HEK293 (cell line): ENCODE measurements around the gene CNPY2.
"Not testable (repeated sequence)": the region's sequence is repeated elsewhere in the genome, so short reads cannot be mapped to it uniquely, and the experiment has no call there.

ENCODE experiments used
- KLF7 ChIP-seq: fragments of 450-650 bp; formaldehyde crosslinking; IDR thresholded peaks from 2 replicates; pipeline ENCODE4 v1.5.1; 2016; ENCODE audit warnings: missing biosample characterization, missing genetic modification characterization, borderline replicate concordance
- ZNF501 ChIP-seq: fragments of 450-650 bp; formaldehyde crosslinking; IDR thresholded peaks from 2 replicates; pipeline ENCODE4 v1.5.1; 2016; ENCODE audit warnings: missing biosample characterization, missing genetic modification characterization
- TF ChIP-seq, protein P1 (sequence below): fragments of 450-650 bp; formaldehyde crosslinking; IDR thresholded peaks from 2 replicates; pipeline ENCODE4 v1.5.1; 2016; ENCODE audit warnings: missing biosample characterization, missing genetic modification characterization
- TF ChIP-seq, protein P2 (sequence below): fragments of 450-650 bp; formaldehyde crosslinking; IDR thresholded peaks from 2 replicates; pipeline ENCODE4 v1.5.1; 2016; ENCODE audit warnings: missing biosample characterization, missing genetic modification characterization, low read depth

DNA sequence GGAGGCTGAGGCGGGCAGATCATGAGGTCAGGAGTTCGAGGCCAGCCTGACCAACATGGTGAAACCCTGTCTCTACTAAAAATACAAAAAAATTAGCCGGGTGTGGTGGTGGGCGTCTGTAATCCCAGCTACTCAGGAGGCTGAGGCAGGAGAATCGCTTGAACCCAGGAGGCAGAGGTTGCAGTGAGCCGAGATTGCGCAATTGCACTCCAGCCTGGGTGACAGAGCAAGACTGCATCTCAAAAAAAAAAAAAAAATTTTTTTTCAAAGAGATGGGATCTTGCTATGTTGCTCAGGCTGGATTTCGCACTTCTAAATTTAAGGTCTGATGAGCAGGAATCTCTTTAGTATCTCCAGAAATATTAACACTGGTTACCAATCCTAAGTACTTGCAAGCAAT lies 5.8 kb upstream of the CNPY2 start:
- TF ChIP-seq, protein P1, sequence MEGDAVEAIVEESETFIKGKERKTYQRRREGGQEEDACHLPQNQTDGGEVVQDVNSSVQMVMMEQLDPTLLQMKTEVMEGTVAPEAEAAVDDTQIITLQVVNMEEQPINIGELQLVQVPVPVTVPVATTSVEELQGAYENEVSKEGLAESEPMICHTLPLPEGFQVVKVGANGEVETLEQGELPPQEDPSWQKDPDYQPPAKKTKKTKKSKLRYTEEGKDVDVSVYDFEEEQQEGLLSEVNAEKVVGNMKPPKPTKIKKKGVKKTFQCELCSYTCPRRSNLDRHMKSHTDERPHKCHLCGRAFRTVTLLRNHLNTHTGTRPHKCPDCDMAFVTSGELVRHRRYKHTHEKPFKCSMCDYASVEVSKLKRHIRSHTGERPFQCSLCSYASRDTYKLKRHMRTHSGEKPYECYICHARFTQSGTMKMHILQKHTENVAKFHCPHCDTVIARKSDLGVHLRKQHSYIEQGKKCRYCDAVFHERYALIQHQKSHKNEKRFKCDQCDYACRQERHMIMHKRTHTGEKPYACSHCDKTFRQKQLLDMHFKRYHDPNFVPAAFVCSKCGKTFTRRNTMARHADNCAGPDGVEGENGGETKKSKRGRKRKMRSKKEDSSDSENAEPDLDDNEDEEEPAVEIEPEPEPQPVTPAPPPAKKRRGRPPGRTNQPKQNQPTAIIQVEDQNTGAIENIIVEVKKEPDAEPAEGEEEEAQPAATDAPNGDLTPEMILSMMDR (tag by site-specific recombination): not testable (repeated sequence)
- TF ChIP-seq KLF7; ZNF501 (tag by site-specific recombination): not testable (repeated sequence)
- TF ChIP-seq, protein P2, sequence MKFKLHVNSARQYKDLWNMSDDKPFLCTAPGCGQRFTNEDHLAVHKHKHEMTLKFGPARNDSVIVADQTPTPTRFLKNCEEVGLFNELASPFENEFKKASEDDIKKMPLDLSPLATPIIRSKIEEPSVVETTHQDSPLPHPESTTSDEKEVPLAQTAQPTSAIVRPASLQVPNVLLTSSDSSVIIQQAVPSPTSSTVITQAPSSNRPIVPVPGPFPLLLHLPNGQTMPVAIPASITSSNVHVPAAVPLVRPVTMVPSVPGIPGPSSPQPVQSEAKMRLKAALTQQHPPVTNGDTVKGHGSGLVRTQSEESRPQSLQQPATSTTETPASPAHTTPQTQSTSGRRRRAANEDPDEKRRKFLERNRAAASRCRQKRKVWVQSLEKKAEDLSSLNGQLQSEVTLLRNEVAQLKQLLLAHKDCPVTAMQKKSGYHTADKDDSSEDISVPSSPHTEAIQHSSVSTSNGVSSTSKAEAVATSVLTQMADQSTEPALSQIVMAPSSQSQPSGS (tag by site-specific recombination): not testable (repeated sequence)
